Muscle layer of colon (tissue), 2 donors: ENCODE data around the gene SFT2D1.

Source experiments
- H3K27ac ChIP-seq: one replicate; pipeline ENCODE4 v1.7.0; 2013; ENCODE audit warnings: low read depth, mild to moderate bottlenecking, low read length, moderate library complexity
- H3K27me3 ChIP-seq, 2 donors: one replicate each; pipeline ENCODE4 v1.7.0; 2013; ENCODE audit warnings: low read length in 2 of 2, mild to moderate bottlenecking in 2 of 2; ENCODE audit not compliant: insufficient read depth in 2 of 2, control insufficient read depth in 1 of 2
- H3K36me3 ChIP-seq: one replicate; pipeline ENCODE4 v1.7.0; 2013; ENCODE audit warnings: mild to moderate bottlenecking, low read length; ENCODE audit not compliant: insufficient read depth
- H3K4me1 ChIP-seq: one replicate; pipeline ENCODE4 v1.7.0; 2013; ENCODE audit warnings: mild to moderate bottlenecking, low read length; ENCODE audit not compliant: insufficient read depth
- H3K4me3 ChIP-seq, 2 donors: one replicate each; pipeline ENCODE4 v1.7.0; 2013; ENCODE audit warnings: low read length in 2 of 2, low read depth in 1 of 2, mild to moderate bottlenecking in 1 of 2, moderate library complexity in 1 of 2
- H3K9ac ChIP-seq: one replicate; pipeline ENCODE4 v1.7.0; 2013; ENCODE audit warnings: low read length
- H3K9me3 ChIP-seq: one replicate; pipeline ENCODE4 v1.7.0; 2013; ENCODE audit warnings: mild to moderate bottlenecking, low read length
- donor health status: abdominal sarcoma.
- donor health status: Adenocarcinoma of cecum.

SFT2D1 gene

DNA sequence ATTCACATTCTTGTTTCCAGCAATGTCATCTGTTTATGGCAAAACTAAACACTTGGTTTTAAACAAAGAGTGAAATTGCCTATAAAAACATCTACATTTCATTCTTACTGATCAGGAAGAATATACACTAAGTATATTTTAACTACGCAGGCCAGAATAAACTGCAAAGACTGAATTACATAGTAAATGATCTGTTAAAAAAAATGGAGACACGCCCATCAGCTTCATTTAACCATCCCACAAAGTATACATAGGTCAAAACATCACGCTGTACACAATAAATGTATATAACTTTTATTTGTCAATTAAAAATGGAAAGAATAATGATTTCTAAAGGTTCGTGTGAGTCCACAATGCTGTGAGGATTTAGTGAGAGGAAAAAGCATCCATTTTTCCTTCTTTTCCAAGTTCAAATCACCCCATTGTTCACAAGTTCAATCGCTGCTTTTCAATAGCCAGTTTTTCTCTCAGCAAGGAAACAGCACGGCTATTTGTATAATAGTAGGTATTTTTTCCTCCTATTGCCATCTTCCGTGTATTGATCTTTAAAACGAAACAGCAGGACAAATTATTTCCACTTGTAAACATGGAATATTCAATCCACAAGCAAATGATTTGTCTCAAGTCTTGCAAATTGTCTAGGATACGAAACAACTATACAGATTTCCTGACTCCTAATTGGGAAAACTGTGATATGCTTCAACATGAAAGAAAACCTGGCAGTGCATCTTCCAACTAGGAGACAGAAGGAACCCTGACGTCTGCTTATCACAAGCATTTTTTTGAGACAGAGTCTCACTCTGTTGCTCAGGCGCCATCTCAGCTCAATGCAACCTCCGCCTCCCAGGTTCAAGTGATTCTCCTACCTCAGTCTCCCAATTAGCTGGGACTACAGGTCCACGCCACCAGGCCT lies 10.6 kb downstream of the SFT2D1 start:
- no peak overlapping the region for H3K4me3 ChIP-seq
- peaks cover 13% of the 10 kb centered on the region for H3K4me1 ChIP-seq
- H3K9ac ChIP-seq = no peak overlapping the region
- no peak overlapping the region for H3K27ac ChIP-seq
- peaks cover 29% of the 10 kb centered on the region for H3K36me3 ChIP-seq
- no peaks in the 10 kb centered on the region for H3K9me3 ChIP-seq
- no peaks in the 10 kb centered on the region for H3K27me3 ChIP-seq

DNA sequence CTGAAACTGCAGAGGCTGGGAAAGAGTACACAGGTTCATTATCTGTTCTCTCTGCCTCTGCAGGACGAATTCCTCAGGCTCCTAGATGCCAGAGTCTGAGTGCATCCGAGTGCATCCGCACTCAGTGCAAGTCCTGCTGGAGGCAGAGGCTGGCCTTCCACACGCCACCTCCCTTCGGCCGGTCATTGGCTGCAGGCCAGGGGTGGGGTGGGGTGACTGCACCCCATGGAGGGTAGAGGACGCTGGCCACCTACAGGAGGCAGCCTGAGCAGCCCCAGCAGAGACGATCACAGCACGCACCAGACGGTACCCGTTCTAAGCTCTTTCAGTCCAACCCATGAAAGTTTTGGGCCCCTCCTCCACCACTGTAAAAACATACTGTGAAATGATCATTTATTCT lies 11.7 kb downstream of the SFT2D1 start:
- Histone ChIP-seq H3K36me3 (peaks cover 29% of the 10 kb centered on the region), H3K9ac (no peak overlapping the region), H3K4me3 (no peak overlapping the region), H3K27ac (no peak overlapping the region), H3K4me1 (peaks cover 13% of the 10 kb centered on the region), H3K9me3 (no peaks in the 10 kb centered on the region), H3K27me3 (no peaks in the 10 kb centered on the region)

DNA sequence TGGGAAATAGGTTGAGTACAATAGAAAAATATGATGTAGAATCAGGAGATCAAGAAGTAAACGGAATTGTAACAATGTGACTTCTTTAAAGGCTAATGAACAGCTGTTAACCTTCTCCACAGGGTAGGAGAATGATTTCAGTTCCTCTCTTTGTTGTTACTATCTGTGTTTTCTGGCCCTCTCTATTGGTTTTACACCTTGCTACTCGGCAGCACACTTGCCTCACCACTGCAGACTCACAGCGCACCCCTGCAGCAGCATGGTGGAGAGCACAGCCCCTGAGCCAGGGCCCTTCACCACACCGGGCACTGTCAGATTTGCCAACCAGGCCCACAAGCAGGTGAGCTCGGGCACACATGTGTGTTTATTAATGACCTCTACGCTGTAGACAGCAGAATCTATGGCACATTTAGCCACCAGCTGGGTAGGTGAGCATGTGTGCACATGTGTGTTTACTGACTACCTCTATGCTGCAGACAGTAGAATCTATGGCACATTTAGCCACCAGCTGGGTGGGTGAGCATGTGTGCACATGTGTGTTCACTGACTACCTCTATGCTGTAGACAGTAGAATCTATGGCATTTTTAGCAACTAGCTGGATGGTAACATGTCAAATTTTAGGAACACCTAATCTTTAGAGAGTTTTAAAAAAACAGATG lies 16.8 kb downstream of the SFT2D1 start:
- H3K4me1 ChIP-seq = no peaks in the 10 kb centered on the region
- no peaks in the 10 kb centered on the region for H3K9me3 ChIP-seq
- no peak overlapping the region for H3K27ac ChIP-seq
- no peaks in the 10 kb centered on the region for H3K27me3 ChIP-seq
- H3K36me3 ChIP-seq = peaks cover 42% of the 10 kb centered on the region
- no peak overlapping the region for H3K4me3 ChIP-seq
- no peak overlapping the region for H3K9ac ChIP-seq

DNA sequence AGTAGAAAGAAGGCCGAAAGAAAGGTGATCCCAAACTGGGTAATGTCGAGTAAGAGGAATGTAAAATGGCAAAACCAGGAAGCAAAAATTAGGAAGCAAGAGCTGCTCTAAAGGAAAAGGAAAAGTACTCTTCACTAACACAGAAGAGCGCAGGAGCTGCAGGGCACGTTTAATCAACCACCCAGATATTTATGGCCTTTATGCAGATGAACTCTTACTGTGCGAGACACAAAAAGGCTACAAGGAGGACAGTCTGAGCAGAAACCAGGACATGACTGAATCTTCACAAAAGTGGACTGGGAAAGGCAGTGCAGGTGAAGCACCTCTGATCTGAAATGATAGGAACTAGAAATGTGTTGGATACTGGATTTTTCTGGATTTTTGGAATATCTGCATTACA lies 18.9 kb downstream of the SFT2D1 start:
- Histone ChIP-seq H3K27ac (no peak overlapping the region), H3K9me3 (no peaks in the 10 kb centered on the region), H3K4me3 (no peak overlapping the region), H3K9ac (no peak overlapping the region), H3K36me3 (peaks cover 39% of the 10 kb centered on the region), H3K4me1 (no peaks in the 10 kb centered on the region), H3K27me3 (no peaks in the 10 kb centered on the region)

DNA sequence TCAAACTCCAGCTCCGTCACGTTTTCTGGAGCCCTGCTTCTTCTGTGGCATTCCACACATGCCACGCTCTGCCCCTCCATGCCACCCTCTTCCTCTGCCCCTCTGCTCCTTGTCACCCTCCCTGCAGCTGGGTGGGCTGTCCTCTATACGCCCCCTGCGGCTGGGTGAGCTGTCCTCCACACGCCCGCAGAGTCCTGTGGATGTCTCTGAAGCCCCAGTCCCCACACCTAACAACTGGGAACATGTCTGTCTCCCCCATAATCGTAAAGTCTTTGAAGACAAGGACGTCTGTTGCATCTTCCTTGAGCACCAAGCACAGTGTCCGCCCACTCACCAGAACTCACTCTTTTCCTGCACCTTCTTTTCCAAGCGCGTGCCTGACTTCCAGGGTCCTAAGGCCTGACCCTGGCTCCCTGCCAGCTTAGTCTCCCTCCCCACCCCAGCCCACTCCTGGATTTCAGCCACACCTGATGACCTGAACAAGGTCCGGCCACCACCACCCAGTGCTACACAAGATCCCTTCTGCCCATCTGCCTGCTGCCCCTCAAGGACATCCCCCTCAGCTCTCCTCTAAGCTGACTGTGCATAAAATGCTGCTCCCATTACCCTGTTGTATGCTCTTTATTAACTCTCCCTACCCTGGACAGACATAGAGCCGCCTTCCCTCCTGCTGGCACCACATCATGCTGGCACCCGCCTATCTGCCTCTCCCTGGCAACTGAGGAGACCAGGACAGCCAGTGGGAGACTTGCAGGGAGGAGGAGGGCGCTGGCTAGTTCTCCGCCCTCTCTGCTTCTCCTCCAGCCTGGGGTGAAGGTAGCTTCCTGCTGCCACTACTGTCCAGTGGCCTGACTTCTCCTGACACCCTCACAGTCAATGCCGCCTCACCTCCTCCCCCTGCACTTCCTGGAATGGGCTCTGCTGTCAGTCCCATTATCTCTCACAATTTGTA lies 23.4 kb downstream of the SFT2D1 start:
- H3K36me3 ChIP-seq = peaks cover 10% of the 10 kb centered on the region
- no peak overlapping the region for H3K9ac ChIP-seq
- no peaks in the 10 kb centered on the region for H3K9me3 ChIP-seq
- H3K27ac ChIP-seq = no peak overlapping the region
- no peaks in the 10 kb centered on the region for H3K27me3 ChIP-seq
- H3K4me3 ChIP-seq = no peak overlapping the region
- H3K4me1 ChIP-seq = no peaks in the 10 kb centered on the region

DNA sequence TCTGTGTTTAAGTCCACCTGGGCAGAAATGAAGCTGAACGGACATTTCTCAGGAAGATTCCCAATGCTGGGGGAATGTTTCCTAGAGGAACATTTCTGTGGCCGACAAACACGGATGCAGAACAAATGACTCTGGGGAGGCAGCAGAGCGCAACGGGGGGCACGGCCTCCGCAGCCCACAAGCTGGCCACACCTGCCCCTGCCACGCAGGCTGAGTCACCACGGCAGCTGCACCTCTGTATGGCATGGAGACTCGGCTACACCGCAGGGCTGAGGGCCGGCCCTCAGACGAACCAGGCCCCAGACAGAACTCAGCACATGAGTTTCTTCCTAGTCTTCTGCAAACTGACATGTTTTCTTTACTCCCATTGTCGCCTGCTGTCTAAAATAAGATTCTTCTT lies 24.1 kb downstream of the SFT2D1 start:
- H3K4me3 ChIP-seq = no peak overlapping the region
- no peaks in the 10 kb centered on the region for H3K27me3 ChIP-seq
- no peak overlapping the region for H3K9ac ChIP-seq
- no peaks in the 10 kb centered on the region for H3K4me1 ChIP-seq
- H3K36me3 ChIP-seq = peaks cover 9% of the 10 kb centered on the region
- no peak overlapping the region for H3K27ac ChIP-seq
- no peaks in the 10 kb centered on the region for H3K9me3 ChIP-seq

DNA sequence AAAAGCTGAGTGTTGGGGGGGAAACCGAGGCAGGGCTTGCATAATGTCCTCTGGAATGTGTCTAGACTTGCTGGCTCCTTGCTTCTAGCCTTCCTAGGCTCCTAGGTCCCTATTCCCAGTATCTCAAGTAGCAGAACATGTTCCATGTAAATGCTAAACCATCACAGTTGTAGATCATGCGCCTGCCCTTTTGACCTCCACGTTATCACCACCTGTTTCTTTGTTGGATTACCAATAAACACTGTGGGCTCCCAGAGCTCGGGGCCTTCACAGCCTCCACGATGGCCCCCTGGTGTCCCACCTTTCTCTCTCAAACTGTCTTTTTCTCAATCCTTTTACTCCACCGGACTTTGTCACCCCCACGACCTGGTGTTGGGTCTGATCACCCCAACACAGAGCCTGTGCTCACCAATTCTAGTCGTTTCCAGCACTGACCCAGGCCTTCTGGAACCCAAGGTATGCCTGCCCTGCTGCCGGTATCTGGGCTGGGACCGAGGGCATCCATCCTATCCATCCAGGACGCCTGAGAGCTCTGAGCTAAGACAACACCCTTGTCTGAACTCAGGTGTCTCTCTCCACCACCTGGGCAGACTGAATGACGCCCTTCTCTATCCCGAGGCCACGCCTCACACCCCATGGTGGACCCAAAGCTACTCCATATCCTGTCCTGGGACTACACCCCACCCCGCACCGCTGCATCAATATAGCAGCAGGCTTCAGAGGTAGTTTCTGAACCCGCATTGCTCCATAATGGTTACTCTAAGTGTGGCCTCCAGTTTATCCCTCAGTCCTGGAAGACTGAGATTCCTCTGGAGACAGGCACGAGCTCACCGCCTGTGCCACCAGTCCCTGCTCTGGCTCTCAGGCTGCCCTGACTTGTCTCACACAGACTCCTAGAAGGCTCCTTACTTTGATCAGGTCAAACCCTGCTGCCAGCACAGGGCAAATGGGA lies 24.8 kb downstream of the SFT2D1 start:
- Histone ChIP-seq H3K4me3 (no peak overlapping the region), H3K9me3 (no peaks in the 10 kb centered on the region), H3K27me3 (no peaks in the 10 kb centered on the region), H3K27ac (no peak overlapping the region), H3K9ac (no peak overlapping the region), H3K36me3 (peaks cover 9% of the 10 kb centered on the region), H3K4me1 (no peaks in the 10 kb centered on the region)

DNA sequence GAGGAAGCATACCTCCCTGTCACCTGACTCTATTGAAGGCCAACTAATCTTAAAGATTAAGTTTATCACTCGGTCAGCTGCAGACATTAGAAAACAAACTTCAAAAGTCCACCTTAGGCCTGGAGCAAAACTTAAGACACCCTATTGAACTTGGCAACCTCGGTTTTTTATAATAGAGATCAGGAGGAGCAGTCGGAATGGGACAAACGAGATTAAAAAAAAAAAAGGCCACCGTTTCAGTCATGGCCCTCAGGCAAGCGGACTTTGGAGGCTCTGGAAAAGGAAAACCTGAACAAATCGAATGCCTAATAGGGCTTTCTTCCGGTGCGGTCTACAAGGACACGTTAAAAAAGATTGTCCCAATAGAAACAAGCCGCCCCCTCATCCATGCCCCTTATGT lies 26.9 kb downstream of the SFT2D1 start:
- Histone ChIP-seq H3K9ac (no peak overlapping the region), H3K27ac (no peak overlapping the region), H3K9me3 (no peaks in the 10 kb centered on the region), H3K4me3 (no peak overlapping the region), H3K36me3 (peaks cover 5% of the 10 kb centered on the region), H3K4me1 (no peaks in the 10 kb centered on the region), H3K27me3 (no peaks in the 10 kb centered on the region)

DNA sequence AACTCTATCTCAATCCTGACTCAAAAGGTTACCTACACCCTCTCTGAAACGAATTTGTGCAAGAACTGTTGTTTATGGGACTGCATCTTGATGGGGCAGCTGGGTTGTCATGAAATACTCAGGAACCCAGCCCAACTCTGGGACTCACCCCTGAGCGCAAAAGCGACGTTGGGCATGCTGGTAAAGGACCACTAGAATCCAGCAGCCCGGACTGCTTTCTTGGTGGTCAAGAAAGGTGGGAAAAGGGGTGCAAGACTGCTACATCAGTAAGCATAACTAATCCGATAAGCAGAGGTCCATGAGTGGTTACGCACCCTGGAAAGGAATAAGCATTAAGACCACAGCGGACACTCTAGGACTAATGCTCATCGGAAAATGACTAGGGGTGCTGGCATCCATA lies 27.9 kb downstream of the SFT2D1 start:
- Histone ChIP-seq H3K9ac (no peak overlapping the region), H3K27ac (no peak overlapping the region), H3K4me1 (no peaks in the 10 kb centered on the region), H3K9me3 (no peaks in the 10 kb centered on the region), H3K36me3 (no peaks in the 10 kb centered on the region), H3K27me3 (peaks cover 0 to under 1% of the 10 kb centered on the region in 2 donors), H3K4me3 (no peak overlapping the region)

DNA sequence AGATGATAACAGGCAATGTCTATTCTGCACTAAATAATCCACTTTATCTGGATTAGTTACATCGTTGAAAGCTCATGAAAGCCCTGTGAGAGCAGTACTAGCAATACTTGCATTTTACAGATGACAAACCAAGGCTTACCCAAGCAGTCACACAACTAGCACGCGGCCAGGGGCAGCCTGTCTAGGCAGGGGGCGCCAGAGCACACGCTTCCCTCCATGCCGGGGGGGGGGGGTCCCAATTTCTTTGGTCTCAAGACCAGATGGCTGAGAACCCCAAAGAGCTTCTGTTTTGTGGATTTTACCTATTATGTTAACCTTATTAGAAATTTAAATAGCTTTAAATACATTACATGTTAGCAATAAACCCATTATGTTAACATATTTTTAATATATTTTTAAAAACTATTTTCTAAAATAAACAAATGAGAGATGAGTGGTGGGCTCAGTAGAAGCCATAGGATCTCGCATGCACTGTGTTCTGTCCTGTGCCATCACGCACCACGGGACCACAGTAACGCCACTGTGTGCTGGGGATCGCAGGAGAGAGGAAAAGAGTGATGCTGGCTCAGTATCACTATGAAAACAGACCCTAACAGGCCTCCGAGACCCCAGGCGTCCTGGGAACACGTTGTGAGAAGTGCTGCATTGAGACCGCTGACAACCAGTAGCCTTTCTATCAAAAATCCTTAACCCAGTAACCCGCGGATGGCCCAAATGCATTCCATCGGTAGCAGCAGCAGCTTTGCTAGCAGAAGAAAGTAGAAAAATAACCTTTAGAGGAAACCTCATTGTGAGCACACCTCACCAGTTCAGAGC lies 28.9 kb downstream of the SFT2D1 start:
- no peak overlapping the region for H3K9ac ChIP-seq
- H3K4me1 ChIP-seq = no peaks in the 10 kb centered on the region
- H3K9me3 ChIP-seq = no peaks in the 10 kb centered on the region
- no peaks in the 10 kb centered on the region for H3K36me3 ChIP-seq
- H3K27ac ChIP-seq = no peak overlapping the region
- H3K27me3 ChIP-seq = peaks cover 4 to 11% of the 10 kb centered on the region in 2 donors
- no peak overlapping the region for H3K4me3 ChIP-seq
